IPS-NIHi7 (cell line): ENCODE data around the gene CCDC40.
"Not testable (repeated sequence)": the region's sequence is repeated elsewhere in the genome, so short reads cannot be mapped to it uniquely, and the experiment has no call there.

ENCODE experiments used
- DNase-seq: peaks from one replicate; pipeline ENCODE4 v3.0.0; 2012; ENCODE audit warnings: mixed read lengths; ENCODE audit errors: extremely low spot score

CCDC40 gene

DNA sequence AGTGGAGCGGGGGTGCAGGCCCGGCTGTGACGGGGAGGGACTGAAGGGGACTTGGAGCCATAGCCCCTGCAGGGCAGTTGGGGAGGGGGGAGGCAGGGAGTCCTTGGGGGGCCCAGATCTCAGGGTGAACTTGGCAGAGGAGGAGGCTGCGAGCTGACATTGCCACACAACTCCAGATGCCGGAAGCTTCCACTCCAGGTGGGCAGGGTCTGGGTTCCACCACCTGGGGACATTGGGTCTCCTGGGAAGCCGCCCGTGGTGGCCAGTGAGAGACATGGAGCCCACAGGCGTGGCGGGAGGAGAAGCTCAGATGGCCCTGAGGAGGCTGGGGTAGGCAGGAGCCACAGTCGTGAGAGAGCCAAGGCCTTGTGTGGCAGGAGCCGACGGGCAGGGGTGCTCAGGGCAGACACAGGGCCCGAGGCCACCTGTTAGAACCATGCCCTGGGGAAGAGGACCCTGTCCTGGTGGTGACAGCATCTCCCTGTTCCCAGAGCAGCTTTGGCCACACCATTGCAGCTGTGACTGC lies 46.8 kb downstream of the CCDC40 start:
- no peak for DNase-seq

DNA sequence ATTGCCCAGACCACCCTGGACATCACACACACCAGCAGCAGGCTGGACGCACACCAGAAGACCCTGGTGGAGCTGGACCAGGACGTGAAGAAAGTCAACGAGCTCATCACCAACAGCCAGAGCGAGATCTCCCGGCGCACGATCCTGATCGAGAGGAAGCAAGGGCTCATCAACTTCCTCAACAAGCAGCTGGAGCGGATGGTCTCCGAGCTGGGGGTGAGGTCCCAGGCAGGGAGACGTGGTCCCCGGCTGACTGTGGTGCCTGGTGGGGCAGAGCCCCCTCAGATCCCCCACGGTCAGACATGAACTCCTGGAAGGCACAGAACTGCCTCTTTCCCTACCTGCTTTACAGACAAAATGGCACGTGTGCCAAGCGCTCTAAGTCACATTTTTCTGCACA lies 48.3 kb downstream of the CCDC40 start:
- no peak for DNase-seq

DNA sequence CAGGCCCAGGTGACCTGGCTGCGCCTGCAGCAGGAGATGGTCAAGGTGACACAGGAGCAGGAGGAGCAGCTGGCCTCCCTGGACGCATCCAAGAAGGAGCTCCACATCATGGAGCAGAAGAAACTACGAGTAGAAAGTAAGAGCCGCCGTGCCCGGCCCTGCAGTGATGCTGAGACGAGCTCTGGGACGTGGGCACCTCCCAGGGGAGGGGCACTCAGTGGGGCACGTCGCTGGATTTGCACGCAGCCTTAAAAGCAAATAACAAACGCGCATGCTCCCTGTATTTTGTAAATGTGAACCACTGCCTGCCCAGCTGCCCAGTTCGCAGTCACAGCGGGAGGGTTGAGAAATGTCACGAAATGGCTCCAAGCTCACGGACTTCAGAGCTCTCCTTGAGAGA lies 49.6 kb downstream of the CCDC40 start:
- no peak for DNase-seq

DNA sequence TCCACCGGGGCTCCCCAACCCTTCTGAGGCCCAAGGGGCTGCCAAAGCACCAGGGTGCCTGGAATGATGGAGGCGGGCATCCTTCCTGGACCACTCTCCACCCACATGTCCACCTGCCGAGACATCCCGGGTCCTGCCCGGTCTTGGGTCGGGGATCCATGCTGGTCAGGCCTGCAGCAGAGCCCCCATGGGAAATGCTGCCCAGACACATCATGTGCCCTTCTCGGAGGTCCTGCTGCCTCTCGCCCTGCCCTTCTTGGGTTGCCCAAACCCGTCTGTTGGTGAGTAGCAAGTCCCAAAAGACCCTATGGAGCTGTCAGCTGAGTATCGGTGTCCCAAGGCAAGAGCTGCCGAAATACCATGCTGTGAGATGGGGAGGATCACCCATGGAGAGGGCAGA lies 50.2 kb downstream of the CCDC40 start:
- DNase-seq: no peak

DNA sequence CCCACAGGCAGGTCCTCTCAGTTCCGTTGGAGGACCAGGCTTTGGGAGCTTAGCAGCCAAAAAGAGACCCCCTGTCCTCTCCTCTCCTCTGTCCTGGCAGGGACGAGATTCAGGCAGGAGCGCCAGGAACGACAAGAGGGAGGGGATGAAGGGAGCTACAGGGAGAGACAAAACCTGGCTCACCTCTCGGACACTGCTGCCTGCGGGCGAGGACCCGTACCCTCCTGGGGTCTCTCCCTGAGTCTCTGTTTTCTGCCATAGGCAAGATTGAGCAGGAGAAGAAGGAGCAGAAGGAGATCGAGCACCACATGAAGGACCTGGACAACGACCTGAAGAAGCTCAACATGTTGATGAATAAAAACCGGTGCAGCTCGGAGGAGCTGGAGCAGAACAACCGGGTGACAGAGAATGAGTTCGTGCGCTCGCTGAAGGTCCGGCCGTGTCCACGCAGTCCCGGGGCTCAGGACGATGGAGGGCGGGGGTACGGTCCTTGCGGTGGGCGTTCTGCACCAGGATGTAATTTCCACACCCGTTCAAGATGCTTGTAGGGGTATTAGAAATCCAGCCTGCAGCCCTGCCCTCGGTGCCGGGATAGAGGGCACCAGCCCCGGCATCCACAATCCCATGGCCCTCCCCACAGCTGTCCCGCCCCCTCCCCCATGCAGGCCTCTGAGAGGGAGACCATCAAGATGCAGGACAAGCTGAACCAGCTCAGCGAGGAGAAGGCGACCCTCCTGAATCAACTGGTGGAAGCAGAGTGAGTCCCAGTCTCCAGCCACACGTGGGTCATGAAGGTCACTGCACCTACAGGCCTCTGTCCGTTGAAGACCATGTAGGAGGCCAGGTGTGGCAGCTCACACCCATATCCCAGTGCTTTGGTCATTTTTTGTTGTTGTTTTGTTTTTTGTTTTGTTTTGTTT lies 51.2 kb downstream of the CCDC40 start:
- no peak for DNase-seq

DNA sequence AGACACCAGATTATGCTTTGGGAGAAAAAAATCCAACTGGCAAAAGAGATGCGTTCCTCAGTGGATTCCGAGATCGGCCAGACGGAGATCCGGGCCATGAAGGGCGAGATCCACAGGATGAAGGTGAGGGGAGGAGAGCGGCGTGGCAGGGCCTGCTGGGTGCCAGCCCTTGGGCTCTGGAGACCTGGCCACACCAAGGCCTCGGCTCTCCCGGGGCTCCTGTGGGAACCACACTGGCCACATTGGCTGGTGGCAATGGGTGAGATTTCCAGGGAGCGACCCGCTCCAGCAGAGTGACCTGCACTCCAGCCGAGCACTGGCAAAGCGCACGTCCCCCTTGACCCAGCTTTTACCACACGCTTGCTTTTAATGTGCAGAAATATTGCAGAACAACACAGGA lies 53.3 kb downstream of the CCDC40 start:
- DNase-seq: no peak

DNA sequence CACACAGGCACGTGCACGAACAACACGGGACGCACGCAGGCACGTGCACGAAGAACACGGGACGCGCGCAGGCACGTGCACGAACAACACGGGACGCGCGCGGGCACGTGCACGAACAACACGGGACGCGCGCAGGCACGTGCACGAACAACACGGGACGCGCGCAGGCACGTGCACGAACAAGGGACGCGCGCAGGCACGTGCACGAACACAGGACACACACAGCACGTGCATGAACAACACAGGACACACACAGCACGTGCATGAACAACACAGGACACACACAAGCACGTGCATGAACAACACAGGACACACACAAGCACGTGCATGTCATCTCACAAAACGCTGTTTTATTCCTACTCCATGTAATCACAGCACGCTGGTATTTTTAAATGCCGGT lies 53.7 kb downstream of the CCDC40 start:
- DNase-seq: not testable (repeated sequence)

DNA sequence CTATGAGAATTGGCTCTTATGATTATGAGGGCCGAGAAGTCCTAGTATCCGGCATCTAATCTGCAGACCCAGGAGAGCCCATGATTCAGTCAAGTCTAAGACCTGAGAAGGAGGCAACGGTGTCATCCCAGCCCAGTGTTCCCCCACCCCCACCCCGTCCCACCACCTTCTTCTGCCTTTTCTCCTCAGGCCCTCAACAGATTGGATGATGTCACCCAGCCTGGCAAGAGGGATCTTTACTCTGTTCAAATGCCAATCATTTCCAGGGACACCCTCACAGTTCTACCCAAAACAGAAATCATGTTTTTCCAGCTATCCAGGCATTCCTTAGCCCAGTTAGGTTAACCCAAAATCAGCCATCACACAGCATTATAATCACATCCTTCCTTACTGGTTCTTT lies 54.9 kb downstream of the CCDC40 start:
- DNase-seq: no peak

DNA sequence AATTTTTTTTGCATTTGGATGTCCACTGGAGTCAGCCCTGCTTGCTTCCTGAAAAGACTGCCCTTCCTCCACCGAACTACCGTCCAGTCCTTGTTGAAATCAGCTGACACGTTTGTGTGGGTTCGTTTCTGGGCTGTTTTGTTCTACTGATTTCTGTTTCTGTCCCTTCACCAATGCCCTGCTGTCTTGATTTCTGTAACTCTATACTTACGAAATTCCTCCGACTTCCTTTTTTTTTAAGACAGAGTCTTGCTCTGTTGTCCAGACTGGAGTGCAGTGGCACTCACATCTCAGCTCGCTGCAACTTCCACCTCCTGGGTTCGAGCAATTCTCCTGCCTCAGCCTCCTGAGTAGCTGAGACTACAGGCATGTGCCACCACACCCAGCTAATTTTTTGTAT lies 56.5 kb downstream of the CCDC40 start:
- DNase-seq: no peak

DNA sequence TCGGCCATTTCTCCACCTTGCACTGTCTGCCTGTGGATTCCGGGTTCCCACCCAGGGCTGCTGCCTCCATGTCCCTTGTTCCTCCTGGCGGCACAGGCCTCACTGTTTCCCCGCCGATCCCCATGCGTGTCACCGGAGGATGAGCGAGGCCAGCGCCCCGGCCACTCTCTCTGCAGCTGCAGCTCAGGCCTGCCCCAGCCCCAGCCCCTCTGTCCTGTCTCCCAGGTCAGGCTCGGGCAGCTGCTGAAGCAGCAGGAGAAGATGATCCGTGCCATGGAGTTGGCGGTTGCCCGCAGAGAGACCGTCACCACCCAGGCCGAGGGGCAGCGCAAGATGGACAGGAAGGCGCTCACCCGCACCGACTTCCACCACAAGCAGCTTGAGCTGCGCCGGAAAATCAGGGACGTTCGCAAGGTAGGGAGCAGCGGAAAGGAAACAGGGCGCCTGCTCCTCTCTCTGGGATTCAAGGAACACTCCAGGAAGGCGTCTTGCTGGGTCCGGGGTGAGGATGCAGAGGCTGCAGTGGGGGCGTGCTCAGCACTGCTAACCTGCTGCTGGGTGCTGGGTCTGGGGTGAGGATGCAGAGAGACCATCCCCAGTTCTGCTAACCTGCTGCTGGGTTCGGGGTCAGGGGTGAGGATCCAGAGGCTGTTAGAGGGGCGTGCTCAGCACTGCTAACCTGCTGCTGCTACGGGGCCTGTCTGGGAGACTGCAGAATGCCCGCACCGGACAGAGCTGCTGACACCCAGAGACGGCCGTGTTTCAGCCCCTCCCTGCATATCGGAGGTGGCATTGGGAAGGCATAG lies 58.8 kb downstream of the CCDC40 start:
- DNase-seq: no peak

DNA sequence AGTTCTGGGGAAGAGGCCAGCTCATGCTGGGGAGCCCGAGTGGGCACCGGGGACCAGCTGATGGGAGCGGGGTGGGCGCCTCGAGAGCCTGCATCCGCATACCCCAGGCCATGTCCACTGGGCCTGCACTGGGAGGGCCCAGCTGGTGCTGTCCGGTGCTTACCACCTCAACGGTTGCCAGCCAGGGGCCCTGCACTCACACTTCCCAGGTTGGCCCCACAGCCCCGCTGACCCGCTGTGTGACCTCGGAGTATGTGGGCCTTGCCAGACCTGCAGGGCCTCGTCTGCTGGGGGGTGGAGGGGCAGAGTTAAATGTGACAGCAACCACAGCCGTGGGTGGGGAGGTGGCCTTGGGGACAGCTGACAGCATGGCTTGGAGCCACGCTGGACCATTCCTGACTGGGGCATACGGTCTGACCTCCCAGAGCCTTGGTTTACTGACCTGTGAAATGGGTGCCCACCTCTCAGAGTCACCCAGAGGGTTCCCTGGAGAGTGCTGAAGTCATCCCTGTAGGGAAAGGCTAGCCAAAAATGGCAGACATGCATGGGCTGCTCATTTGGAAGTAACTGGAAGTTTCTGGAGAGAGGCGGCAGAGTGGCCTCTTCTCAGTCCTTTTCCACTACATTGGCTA lies 59.5 kb downstream of the CCDC40 start:
- no peak for DNase-seq

DNA sequence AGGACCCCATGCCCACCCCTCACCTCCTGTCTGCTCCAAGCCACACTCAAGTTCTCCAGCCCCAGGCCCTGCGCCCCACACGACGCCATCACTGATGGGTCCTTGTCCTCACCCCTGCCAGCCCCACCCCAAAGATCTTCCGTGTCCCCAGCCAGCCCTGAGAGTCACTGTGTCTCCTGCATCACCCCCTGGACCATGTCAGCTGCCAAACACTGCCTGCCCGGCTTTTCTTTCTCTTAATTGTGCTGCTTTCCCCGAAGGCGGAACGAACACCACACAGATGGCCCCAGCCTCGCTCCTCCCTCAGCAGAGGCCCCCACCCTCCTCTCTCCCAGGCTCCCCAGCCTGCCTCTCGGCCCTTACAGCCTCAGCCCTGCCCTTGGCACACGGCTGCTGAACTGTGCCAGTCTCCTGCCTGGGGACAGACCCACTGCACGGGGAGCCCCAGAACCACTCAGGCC lies 60.1 kb downstream of the CCDC40 start:
- no peak for DNase-seq

DNA sequence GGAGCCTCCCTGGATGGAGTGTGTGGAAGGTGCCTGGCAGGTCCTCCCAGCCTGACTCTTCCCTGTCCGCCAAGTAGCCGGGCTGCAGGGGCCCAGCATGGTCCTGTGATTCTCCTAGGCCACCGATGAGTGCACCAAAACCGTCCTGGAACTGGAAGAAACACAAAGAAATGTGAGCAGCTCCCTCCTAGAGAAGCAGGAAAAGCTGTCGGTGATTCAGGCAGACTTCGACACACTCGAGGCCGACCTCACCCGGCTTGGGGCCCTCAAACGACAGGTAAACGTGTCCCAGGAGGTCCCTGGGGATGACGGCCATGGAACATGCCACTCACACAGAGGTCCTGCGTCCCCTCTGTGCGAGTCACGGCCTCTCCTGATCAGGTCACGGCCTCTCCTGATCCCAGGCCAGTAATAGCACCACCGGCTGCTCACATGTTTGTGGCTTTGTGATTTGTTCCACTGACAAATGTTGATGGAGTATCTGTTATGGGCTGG lies 60.7 kb downstream of the CCDC40 start:
- no peak for DNase-seq

DNA sequence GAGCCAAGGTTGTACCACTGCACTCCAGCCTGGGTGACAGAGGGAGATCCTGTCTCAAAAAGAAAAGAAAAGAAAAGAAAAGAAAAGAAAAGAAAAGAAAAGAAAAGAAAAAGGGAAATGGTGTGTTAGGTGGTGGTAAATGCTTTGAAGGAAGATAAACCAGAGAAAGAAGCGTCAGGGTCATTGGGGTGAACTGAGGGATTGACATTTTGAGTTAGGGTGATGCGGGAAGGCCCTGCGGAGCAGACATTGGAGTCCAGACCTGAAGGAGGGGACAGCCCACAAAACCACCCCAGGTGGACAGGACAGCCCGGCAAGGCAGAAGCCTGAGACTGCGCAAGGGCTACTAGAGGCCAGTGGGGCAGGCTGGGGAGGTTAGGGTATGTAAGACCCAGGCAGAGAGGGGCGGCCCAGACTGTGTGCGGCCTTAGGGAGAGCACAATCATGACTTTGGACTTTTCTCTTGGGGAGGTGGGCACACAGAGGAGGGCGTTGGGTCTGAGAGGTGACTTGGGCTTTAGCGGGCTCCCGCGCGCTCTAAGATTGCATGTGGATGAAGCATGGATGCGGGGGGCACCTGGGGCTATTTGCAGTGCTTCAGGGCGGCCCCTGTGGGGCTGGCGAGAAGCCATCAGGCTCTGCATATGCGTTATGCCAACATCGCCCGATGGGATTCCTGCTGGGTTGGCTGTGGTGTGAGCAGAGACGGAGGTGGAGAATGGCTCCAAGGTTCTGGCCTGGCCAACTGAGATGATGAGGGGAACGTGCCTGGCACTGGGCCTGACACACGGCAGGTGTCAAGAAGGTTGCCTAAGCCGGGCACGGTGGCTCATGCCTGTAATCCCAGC lies 61.6 kb downstream of the CCDC40 start:
- no peak for DNase-seq

DNA sequence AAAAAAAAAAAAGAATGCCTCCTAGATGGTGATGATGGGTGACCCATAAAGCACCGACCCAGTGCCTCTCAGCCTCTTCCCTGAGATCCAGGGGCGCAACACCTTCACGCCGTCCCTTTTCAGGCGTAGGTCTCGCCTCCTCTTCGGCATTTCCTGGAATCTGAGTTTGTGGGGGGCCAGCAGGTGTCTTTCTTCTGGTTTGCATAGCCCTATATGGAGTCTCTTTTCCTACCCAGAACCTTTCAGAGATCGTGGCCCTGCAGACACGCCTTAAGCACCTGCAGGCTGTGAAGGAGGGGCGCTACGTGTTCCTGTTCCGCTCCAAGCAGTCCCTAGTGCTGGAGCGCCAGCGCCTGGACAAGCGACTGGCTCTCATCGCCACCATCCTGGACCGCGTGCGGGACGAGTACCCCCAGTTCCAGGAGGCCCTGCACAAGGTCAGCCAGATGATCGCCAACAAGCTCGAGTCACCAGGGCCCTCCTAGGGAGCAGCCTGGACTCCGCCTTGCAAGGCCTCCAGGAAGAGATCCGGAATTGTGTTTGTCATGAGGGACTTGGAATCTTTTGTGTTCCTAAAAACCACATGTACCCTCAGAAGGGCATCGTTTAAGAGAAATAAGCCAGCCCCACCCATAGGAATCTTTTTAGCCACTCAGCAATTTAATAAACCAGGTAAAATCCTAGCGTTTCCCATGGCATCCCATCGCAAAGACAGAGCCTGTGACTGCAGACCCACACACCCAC lies 63.0 kb downstream of the CCDC40 start:
- no peak for DNase-seq

DNA sequence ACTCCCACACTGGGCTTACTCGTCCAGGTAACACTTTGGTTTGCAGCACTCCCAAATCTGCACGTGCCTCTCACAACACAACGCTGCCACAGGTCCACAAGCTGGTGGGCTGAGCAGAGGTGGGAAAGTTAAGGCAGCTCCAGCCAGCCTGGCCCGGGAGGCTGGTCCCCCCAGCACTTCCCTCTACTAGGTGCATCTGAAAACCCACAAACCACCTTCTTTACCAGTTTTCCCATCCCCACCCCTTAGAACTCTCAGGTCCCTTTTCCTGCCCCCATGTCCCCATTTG lies 63.5 kb downstream of the CCDC40 start:
- no peak for DNase-seq

DNA sequence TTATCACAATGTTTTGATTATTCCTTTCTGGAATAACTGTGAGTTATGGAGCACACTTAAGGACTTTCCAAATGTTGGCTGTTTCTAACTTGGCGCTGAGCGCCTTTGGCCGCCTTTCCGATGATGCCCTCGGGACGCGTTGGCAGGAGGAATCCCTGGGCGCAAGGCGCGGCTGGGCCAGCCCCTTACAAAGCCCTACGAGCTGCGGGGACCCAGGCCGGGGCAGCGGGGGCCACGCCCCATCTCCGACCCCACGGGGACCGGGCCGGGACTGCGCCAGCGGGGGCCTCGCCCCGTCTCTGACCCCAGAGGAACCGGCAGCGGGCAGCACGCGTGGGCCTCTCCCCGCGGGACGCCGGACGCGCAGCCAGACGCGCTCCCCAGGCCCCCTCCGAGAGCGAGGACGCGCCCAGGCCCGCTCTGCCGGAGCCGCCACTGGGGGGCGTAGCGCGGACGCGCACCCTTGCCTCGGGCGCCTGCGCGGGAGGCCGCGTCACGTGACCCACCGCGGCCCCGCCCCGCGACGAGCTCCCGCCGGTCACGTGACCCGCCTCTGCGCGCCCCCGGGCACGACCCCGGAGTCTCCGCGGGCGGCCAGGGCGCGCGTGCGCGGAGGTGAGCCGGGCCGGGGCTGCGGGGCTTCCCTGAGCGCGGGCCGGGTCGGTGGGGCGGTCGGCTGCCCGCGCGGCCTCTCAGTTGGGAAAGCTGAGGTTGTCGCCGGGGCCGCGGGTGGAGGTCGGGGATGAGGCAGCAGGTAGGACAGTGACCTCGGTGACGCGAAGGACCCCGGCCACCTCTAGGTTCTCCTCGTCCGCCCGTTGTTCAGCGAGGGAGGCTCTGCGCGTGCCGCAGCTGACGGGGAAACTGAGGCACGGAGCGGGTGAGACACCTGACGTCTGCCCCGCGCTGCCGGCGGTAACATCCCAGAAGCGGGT lies 64.8 kb downstream of the CCDC40 start, which contains the start of gene GAA:
Gene GAA (plus strand): TSS at position 571 of the 935 bp plus-strand sequence. CDS start 3,006 bp downstream, outside the sequence.
- DNase-seq: peak; percentile 99

DNA sequence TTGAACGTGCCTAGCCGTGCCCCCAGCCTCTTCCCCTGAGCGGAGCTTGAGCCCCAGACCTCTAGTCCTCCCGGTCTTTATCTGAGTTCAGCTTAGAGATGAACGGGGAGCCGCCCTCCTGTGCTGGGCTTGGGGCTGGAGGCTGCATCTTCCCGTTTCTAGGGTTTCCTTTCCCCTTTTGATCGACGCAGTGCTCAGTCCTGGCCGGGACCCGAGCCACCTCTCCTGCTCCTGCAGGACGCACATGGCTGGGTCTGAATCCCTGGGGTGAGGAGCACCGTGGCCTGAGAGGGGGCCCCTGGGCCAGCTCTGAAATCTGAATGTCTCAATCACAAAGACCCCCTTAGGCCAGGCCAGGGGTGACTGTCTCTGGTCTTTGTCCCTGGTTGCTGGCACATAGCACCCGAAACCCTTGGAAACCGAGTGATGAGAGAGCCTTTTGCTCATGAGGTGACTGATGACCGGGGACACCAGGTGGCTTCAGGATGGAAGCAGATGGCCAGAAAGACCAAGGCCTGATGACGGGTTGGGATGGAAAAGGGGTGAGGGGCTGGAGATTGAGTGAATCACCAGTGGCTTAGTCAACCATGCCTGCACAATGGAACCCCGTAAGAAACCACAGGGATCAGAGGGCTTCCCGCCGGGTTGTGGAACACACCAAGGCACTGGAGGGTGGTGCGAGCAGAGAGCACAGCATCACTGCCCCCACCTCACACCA lies 65.7 kb downstream of the CCDC40 start:
- peak; percentile 46 for DNase-seq
